Right renal pelvis (tissue), 4 donors: ENCODE data around the gene UBE2B. TPM values are rescaled to one million over a fixed set of nuclear protein-coding genes. Genes with fewer than 3 reads are reported as not detected.
"Not testable (repeated sequence)": the region's sequence is repeated elsewhere in the genome, so short reads cannot be mapped to it uniquely, and the experiment has no call there.

Source experiments
- DNase-seq, 4 donors: peaks; one replicate each; pipeline ENCODE4 v3.0.0-alpha.2; 2013; ENCODE audit warnings: low read depth in 4 of 4, low spot score in 3 of 4, missing footprints in 1 of 4
- polyA plus RNA-seq, 4 donors: library from polyadenylated mRNA; unstranded; fragments of 120-200 nt; gene quantifications; one replicate each; pipeline ENCODE4 v1.2.1, GENCODE V29; 2013; ENCODE audit not compliant: insufficient read length in 4 of 4

Gene UBE2B
- polyA plus RNA-seq, 4 donors = 139 to 157 (median 143) TPM

- no peak for DNase-seq
Measured at GRCh38 chr5:134397196-134397595, 25.8 kb downstream of the UBE2B start.

GRCh38 chr5:134398609-134399155 lies 27.3 kb downstream of the UBE2B start:
- no peak for DNase-seq

GRCh38 chr5:134403951-134404350 lies 32.6 kb downstream of the UBE2B start:
- no peak for DNase-seq

GRCh38 chr5:134406390-134406789 lies 35.0 kb downstream of the UBE2B start:
- DNase-seq = no peak

- DNase-seq = no peak
Measured at GRCh38 chr5:134409321-134409720, 38.0 kb downstream of the UBE2B start.

- no peak for DNase-seq
Measured at GRCh38 chr5:134410822-134411221, 39.5 kb downstream of the UBE2B start.

GRCh38 chr5:134411228-134411545 lies 39.8 kb downstream of the UBE2B start:
- no peak for DNase-seq

GRCh38 chr5:134411546-134412266 lies 40.3 kb downstream of the UBE2B start, which contains the start of gene CDKN2AIPNL:
Gene CDKN2AIPNL, minus strand, starts transcription at chr5:134411881. Its CDS starts 27 bp downstream, at chr5:134411854.
- peak; percentile 70 to 82 (median 78) for DNase-seq

- DNase-seq = no peak
Measured at GRCh38 chr5:134413046-134413445, 41.7 kb downstream of the UBE2B start.

- DNase-seq = no peak
Measured at GRCh38 chr5:134417707-134418106, 46.3 kb downstream of the UBE2B start.

GRCh38 chr5:134418958-134419357 lies 47.6 kb downstream of the UBE2B start:
- no peak for DNase-seq

- no peak for DNase-seq
Measured at GRCh38 chr5:134420343-134420742, 49.0 kb downstream of the UBE2B start.

- DNase-seq = not testable (repeated sequence)
Measured at GRCh38 chr5:134421038-134421437, 49.7 kb downstream of the UBE2B start.

- no peak for DNase-seq
Measured at GRCh38 chr5:134422791-134423365, 51.5 kb downstream of the UBE2B start.

GRCh38 chr5:134423376-134423775 lies 52.0 kb downstream of the UBE2B start:
- DNase-seq = no peak

GRCh38 chr5:134426361-134426760 lies 55.0 kb downstream of the UBE2B start:
- DNase-seq = no peak

- no peak for DNase-seq
Measured at GRCh38 chr5:134427540-134428041, 56.2 kb downstream of the UBE2B start.

GRCh38 chr5:134430001-134430569 lies 58.7 kb downstream of the UBE2B start:
- no peak for DNase-seq

- no peak for DNase-seq
Measured at GRCh38 chr5:134432174-134432573, 60.8 kb downstream of the UBE2B start.

- DNase-seq = no peak
Measured at GRCh38 chr5:134432677-134433359, 61.4 kb downstream of the UBE2B start.

- DNase-seq = no peak
Measured at GRCh38 chr5:134435560-134435959, 64.2 kb downstream of the UBE2B start.
